Retinal pigment epithelial cell (primary cell): ENCODE data around the gene RACGAP1.

Source experiments
- DNase-seq: peaks from one replicate; pipeline ENCODE4 v3.0.0-alpha.2; 2010; ENCODE audit warnings: low read depth
- H3K4me3 ChIP-seq: 2 replicates; pipeline ENCODE4 v1.5.1; 2011; ENCODE audit warnings: mild to moderate bottlenecking, low read length, control low read depth, moderate library complexity
- CTCF ChIP-seq: conservative IDR thresholded peaks from 2 replicates; pipeline ENCODE4 v1.5.1; 2011; ENCODE audit warnings: low read depth, low read length, control low read depth, inconsistent platforms

The RACGAP1 gene

GRCh38 chr12:49945394-49946080 lies 79.8 kb downstream of the RACGAP1 start:
- peak; percentile 93 for TF ChIP-seq CTCF
- DNase-seq, result no peak
- peak overlapping the region; percentile 29 for H3K4me3 ChIP-seq

GRCh38 chr12:49944718-49945117 lies 80.6 kb downstream of the RACGAP1 start:
- no peak for TF ChIP-seq CTCF
- no peak for DNase-seq
- no peak overlapping the region for H3K4me3 ChIP-seq

- no peak overlapping the region for H3K4me3 ChIP-seq
- no peak for DNase-seq
- no peak for TF ChIP-seq CTCF
Measured at GRCh38 chr12:49944046-49944445, 81.2 kb downstream of the RACGAP1 start.

- H3K4me3 ChIP-seq, result no peak overlapping the region
- DNase-seq, result no peak
- TF ChIP-seq CTCF, result no peak
Measured at GRCh38 chr12:49943625-49943960, 81.7 kb downstream of the RACGAP1 start.

- no peak for TF ChIP-seq CTCF
- DNase-seq, result no peak
- no peak overlapping the region for H3K4me3 ChIP-seq
Measured at GRCh38 chr12:49942921-49943624, 82.2 kb downstream of the RACGAP1 start.

GRCh38 chr12:49942512-49942893 lies 82.8 kb downstream of the RACGAP1 start:
- no peak for DNase-seq
- no peak for TF ChIP-seq CTCF
- H3K4me3 ChIP-seq, result no peak overlapping the region
